ENCODE results near the gene FZD7.

GRCh38 chr2:202051499-202052161, 18.0 kb downstream of the FZD7 start:
- TF ChIP-seq CTCF (IDR thresholded peaks at IDR 0.05), result no peak
- TF ChIP-seq EZH2 (IDR thresholded peaks at IDR 0.05; ENCODE audit: borderline replicate concordance, insufficient read depth, low read depth, low read length, poor library complexity, severe bottlenecking), result no peak

Data from B cell (primary cell).